H1 (cell line): ENCODE measurements around the gene SPATA16. TPM values are rescaled to one million over a fixed set of nuclear protein-coding genes. Genes with fewer than 3 reads are reported as not detected.

Source experiments
- CTCF ChIA-PET: fragments of 300-600 bp; sonication (Branson Sonifier 250); formaldehyde crosslinking; loops from one replicate; lab custom pipeline; 2021; ENCODE audit not compliant: partially characterized antibody; lab: Charles Lee
- POLR2A ChIA-PET: fragments of 300-600 bp; sonication (Branson Sonifier 250); formaldehyde crosslinking; loops from one replicate; lab custom pipeline; 2021; ENCODE audit warnings: inconsistent platforms; ENCODE audit not compliant: partially characterized antibody; lab: Charles Lee
- DNase-seq, 2 experiments: peaks; one replicate each; pipeline versions ENCODE4 v3.0.0 to v3.0.0-alpha.2; 2010 to 2022; ENCODE audit warnings: low spot score in 2 of 2, low read depth in 1 of 2, mixed read lengths in 1 of 2
- FAIRE-seq: peaks from 2 replicates; lab custom pipeline; 2011; peaks lifted over from hg19 to GRCh38; lab: Jason Lieb, UNC
- H2AFZ ChIP-seq: 2 replicates; pipeline ENCODE4 v1.8.1; 2012; ENCODE audit warnings: low read length, inconsistent platforms
- H2AK5ac ChIP-seq: 2 replicates; pipeline ENCODE4 v1.6.1; 2013; ENCODE audit warnings: low read depth, low read length
- H2BK120ac ChIP-seq: replicated peaks from 2 replicates; pipeline ENCODE3; 2013; ENCODE audit warnings: low read depth, low read length, inconsistent platforms
- H2BK12ac ChIP-seq: 2 replicates; pipeline ENCODE4 v1.6.1; 2013; ENCODE audit warnings: low read depth, low read length
- H2BK15ac ChIP-seq: 2 replicates; pipeline ENCODE4 v1.6.1; 2013; ENCODE audit warnings: low read length
- H2BK20ac ChIP-seq: 2 replicates; pipeline ENCODE4 v1.6.1; 2013; ENCODE audit warnings: low read length
- H2BK5ac ChIP-seq: 2 replicates; pipeline ENCODE4 v1.6.1; 2013; ENCODE audit warnings: low read depth, low read length
- H3K14ac ChIP-seq: 2 replicates; pipeline ENCODE4 v1.6.1; 2013; ENCODE audit warnings: inconsistent platforms; ENCODE audit not compliant: insufficient read length
- H3K18ac ChIP-seq: 2 replicates; pipeline ENCODE4 v1.6.1; 2013; ENCODE audit warnings: low read length; ENCODE audit errors: extremely low read depth
- H3K23ac ChIP-seq: 2 replicates; pipeline ENCODE4 v1.6.1; 2013; ENCODE audit warnings: inconsistent platforms; ENCODE audit not compliant: insufficient read length
- H3K23me2 ChIP-seq: 2 replicates; pipeline ENCODE4 v1.6.1; 2013; ENCODE audit warnings: low read depth, low read length
- H3K27ac ChIP-seq: 2 replicates; pipeline ENCODE4 v1.6.1; 2011; ENCODE audit warnings: low read depth, low read length, inconsistent platforms
- H3K27me3 ChIP-seq, 4 experiments: replicated peaks in 1 of 4; 1 replicate in 1 of 4; 2 replicates in 3 of 4; pipeline versions ENCODE4 v1.6.1 to v1.8.1; 2011 to 2013; ENCODE audit warnings: low read length in 3 of 4, mild to moderate bottlenecking in 3 of 4, inconsistent platforms in 2 of 4, mixed read lengths in 2 of 4, moderate library complexity in 1 of 4; ENCODE audit not compliant: control insufficient read depth in 3 of 4, insufficient read depth in 3 of 4; ENCODE audit errors: extremely low read depth in 1 of 4
- H3K36me3 ChIP-seq, 4 experiments: 2 replicates each; pipeline versions ENCODE4 v1.6.1 to v1.8.1; 2011 to 2013; ENCODE audit warnings: mild to moderate bottlenecking in 4 of 4, low read length in 3 of 4, moderate library complexity in 2 of 4, control low read depth in 1 of 4, inconsistent platforms in 1 of 4; ENCODE audit not compliant: insufficient read depth in 4 of 4, control insufficient read depth in 2 of 4
- H3K4ac ChIP-seq: replicated peaks from 2 replicates; pipeline ENCODE3; 2013; ENCODE audit warnings: low read length, low read depth, mixed read lengths, inconsistent platforms; ENCODE audit not compliant: insufficient read length
- H3K4me1 ChIP-seq, 4 experiments: replicated peaks in 1 of 4; 1 replicate in 1 of 4; 2 replicates in 3 of 4; pipeline versions ENCODE4 v1.6.1 to v1.8.1; 2011 to 2013; ENCODE audit warnings: low read length in 3 of 4, inconsistent platforms in 2 of 4, mixed read lengths in 1 of 4; ENCODE audit not compliant: insufficient read depth in 4 of 4, control insufficient read depth in 3 of 4
- H3K4me2 ChIP-seq, 2 experiments: 2 replicates each; pipeline versions ENCODE4 v1.6.1 to v1.8.1; 2011 to 2013; ENCODE audit warnings: low read depth in 2 of 2, low read length in 2 of 2, control low read depth in 1 of 2, inconsistent platforms in 1 of 2, mild to moderate bottlenecking in 1 of 2; ENCODE audit not compliant: insufficient read depth in 1 of 2
- H3K4me3 ChIP-seq, 4 experiments: fragments of 200-600, 300-600 bp in 1 of 4; sonication (generic), shearing (Covaris generic), sonication (Bioruptor Twin) in 1 of 4; 2 replicates each; pipeline versions ENCODE4 v1.5.1 to v1.8.1; 2011 to 2016; ENCODE audit warnings: low read length in 4 of 4, low read depth in 3 of 4, control low read depth in 2 of 4, inconsistent platforms in 2 of 4, mild to moderate bottlenecking in 2 of 4, mixed read lengths in 1 of 4, moderate library complexity in 1 of 4; ENCODE audit not compliant: insufficient read depth in 2 of 4; ENCODE audit errors: extremely low read depth in 1 of 4
- H3K56ac ChIP-seq: replicated peaks from 2 replicates; pipeline ENCODE3; 2013; ENCODE audit warnings: low read depth, mild to moderate bottlenecking, mixed read lengths, low read length, inconsistent platforms; ENCODE audit not compliant: insufficient read length
- H3K79me1 ChIP-seq: 2 replicates; pipeline ENCODE4 v1.6.1; 2013; ENCODE audit warnings: low read depth, low read length, control low read depth
- H3K79me2 ChIP-seq, 2 experiments: 2 replicates each; pipeline versions ENCODE4 v1.6.1 to v1.8.1; 2012 to 2013; ENCODE audit warnings: low read length in 2 of 2, mild to moderate bottlenecking in 2 of 2, inconsistent platforms in 1 of 2; ENCODE audit not compliant: insufficient read depth in 2 of 2, control insufficient read depth in 1 of 2
- H3K9ac ChIP-seq, 4 experiments: replicated peaks in 1 of 4; 1 replicate in 1 of 4; 2 replicates in 3 of 4; pipeline versions ENCODE4 v1.6.1 to v1.8.1; 2011 to 2013; ENCODE audit warnings: low read depth in 3 of 4, low read length in 3 of 4, control low read depth in 2 of 4, mild to moderate bottlenecking in 2 of 4, moderate library complexity in 2 of 4, inconsistent platforms in 1 of 4; ENCODE audit errors: extremely low read depth in 1 of 4
- H3K9me3 ChIP-seq, 2 experiments: 2 replicates each; pipeline versions ENCODE4 v1.6.1 to v1.8.1; 2012 to 2013; ENCODE audit warnings: mild to moderate bottlenecking in 2 of 2, moderate library complexity in 2 of 2, control low read depth in 1 of 2, inconsistent platforms in 1 of 2, low read depth in 1 of 2, low read length in 1 of 2, mixed read lengths in 1 of 2; ENCODE audit not compliant: insufficient read depth in 2 of 2
- H4K20me1 ChIP-seq, 2 experiments: replicated peaks in 1 of 2; 2 replicates each; pipeline versions ENCODE3 to v1.8.1; 2011 to 2013; ENCODE audit warnings: inconsistent platforms in 2 of 2, low read length in 2 of 2, mild to moderate bottlenecking in 1 of 2; ENCODE audit not compliant: insufficient read depth in 2 of 2, control insufficient read depth in 1 of 2
- H4K5ac ChIP-seq: 2 replicates; pipeline ENCODE4 v1.6.1; 2013; ENCODE audit warnings: low read length, low read depth, mixed read lengths, inconsistent platforms; ENCODE audit not compliant: insufficient read length
- H4K8ac ChIP-seq: 2 replicates; pipeline ENCODE4 v1.8.0; 2013; ENCODE audit warnings: mild to moderate bottlenecking, moderate library complexity, low read length, inconsistent platforms; ENCODE audit not compliant: insufficient read depth; ENCODE audit errors: extremely low read depth
- H4K91ac ChIP-seq: replicated peaks from 2 replicates; pipeline ENCODE3; 2013; ENCODE audit warnings: low read length, mixed read lengths, inconsistent platforms; ENCODE audit not compliant: insufficient read length
- BACH1 ChIP-seq: IDR thresholded peaks from 2 replicates; pipeline ENCODE4 v1.6.1; 2012; ENCODE audit warnings: low read length, improper control_type of control experiment
- CBX8 ChIP-seq: fragments of 300-800, 300-1000 bp; sonication (generic); IDR thresholded peaks from 2 replicates; pipeline ENCODE4 v1.7.1; 2016; ENCODE audit warnings: low read depth, low read length, borderline replicate concordance
- EP300 ChIP-seq, 2 experiments: IDR thresholded peaks; 1 replicate in 1 of 2; 2 replicates in 1 of 2; pipeline ENCODE4 v1.6.1; 2011 to 2012; ENCODE audit warnings: low read depth in 2 of 2, low read length in 2 of 2, mild to moderate bottlenecking in 2 of 2, borderline replicate concordance in 1 of 2, inconsistent platforms in 1 of 2, moderate library complexity in 1 of 2
- JUN ChIP-seq: IDR thresholded peaks from 2 replicates; pipeline ENCODE4 v1.6.1; 2011; ENCODE audit warnings: low read depth, mild to moderate bottlenecking, improper control_type of control experiment, low read length
- JUND ChIP-seq: IDR thresholded peaks from 2 replicates; pipeline ENCODE4 v1.6.1; 2011; ENCODE audit warnings: mild to moderate bottlenecking, improper control_type of control experiment, low read length
- RXRA ChIP-seq: IDR thresholded peaks from 2 replicates; pipeline ENCODE4 v1.6.1; 2011; ENCODE audit warnings: low read depth, mild to moderate bottlenecking, low read length, moderate library complexity; ENCODE audit not compliant: insufficient read depth
- SAP30 ChIP-seq: fragments of 300-600 bp; sonication (generic); IDR thresholded peaks from 2 replicates; pipeline ENCODE4 v1.7.1; 2012; ENCODE audit warnings: low read length, moderate library complexity, mild to moderate bottlenecking, inconsistent platforms; ENCODE audit not compliant: insufficient read depth, insufficient replicate concordance
- SIN3A ChIP-seq, 2 experiments: IDR thresholded peaks in 1 of 2; conservative IDR thresholded peaks in 1 of 2; 2 replicates each; pipeline ENCODE4 v1.6.1; 2011 to 2012; ENCODE audit warnings: low read length in 2 of 2, improper control_type of control experiment in 1 of 2, low read depth in 1 of 2, mild to moderate bottlenecking in 1 of 2
- SIRT6 ChIP-seq: IDR thresholded peaks from one replicate; pipeline ENCODE4 v1.7.1; 2012; ENCODE audit warnings: low read length, inconsistent platforms
- SRF ChIP-seq: IDR thresholded peaks from 2 replicates; pipeline ENCODE4 v1.6.1; 2011; ENCODE audit warnings: mild to moderate bottlenecking, low read depth, low read length, moderate library complexity
- ZNF274 ChIP-seq: IDR thresholded peaks from 2 replicates; pipeline ENCODE4 v1.7.0; 2012; ENCODE audit warnings: low read length, borderline replicate concordance; ENCODE audit errors: extremely low read depth
- WGBS, 2 experiments: shearing (Covaris generic) in 1 of 2; methylation state at CpG; one replicate each; pipeline versions ENCODE4 v1.1.6 to v1.1.7; 2013 to 2015; ENCODE audit warnings: low lambda C conversion rate in 2 of 2, mixed read lengths in 2 of 2, inconsistent platforms in 1 of 2, low coverage in 1 of 2, missing lambda C conversion rate in 1 of 2; ENCODE audit not compliant: insufficient replicate concordance in 2 of 2, insufficient coverage in 1 of 2, insufficient read length in 1 of 2; ENCODE audit errors: extremely low coverage in 1 of 2, missing lambda C conversion rate in 1 of 2; 5-methylcytosine and 5-hydroxymethylcytosine counted together
- polyA plus RNA-seq, 7 experiments: library from polyadenylated mRNA; depleted of rRNA in 3 of 7; stranded (reverse) in 5 of 7; unstranded in 2 of 7; fragments of >200 nt in 5 of 7; fragments of 200-250 nt in 2 of 7; gene quantifications; 1 replicate in 5 of 7; 2 replicates in 1 of 7; 4 replicates in 1 of 7; pipeline versions ENCODE4 v1.2.1 to v1.2.3, GENCODE V29; 2011 to 2013; ENCODE audit warnings: missing spikeins in 2 of 7, mixed read lengths in 2 of 7
- total RNA-seq: library from RNA; stranded (reverse); fragmentation: NEBNext Ultra II Directional; extraction: Animal tissue kit (Norgen Biotek cat#: 25700); gene quantifications from 2 replicates; pipeline ENCODE4 v1.2.1, GENCODE V29; 2021
- TF ChIP-seq, protein P1 (sequence below): IDR thresholded peaks from 2 replicates; pipeline ENCODE4 v1.6.1; 2012; ENCODE audit warnings: low read length, inconsistent platforms

Gene SPATA16
- total and polyA plus RNA-seq, 2 of the 8 experiments (the other 6 are each of a cell fraction or from before 2014, with no cell fraction given) = 0.05 to 2.7 TPM

DNA sequence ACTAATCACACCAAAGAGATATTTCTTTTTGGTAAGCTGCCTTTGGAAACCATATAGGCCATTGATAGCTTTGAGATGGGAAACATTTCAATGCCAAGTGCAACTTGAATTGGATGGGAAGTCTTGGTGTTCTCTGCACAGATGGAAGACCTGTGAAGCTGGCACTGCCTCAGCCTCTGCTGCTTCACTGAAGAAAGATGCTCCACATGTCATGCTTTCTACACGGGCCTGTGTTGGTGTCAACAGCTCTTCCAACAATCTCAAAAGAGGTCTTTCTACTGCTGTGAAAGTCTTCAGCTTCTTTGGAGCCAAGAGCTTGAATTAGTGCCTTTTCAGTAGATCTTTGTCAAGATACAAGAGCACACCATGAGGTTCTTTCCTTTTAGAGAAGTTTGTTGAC, 169.0 kb downstream of the SPATA16 start:
- Histone ChIP-seq H3K79me2 (no peaks in the 10 kb centered on the region), H3K56ac (no peak overlapping the region), H3K14ac (no peak overlapping the region), H3K4me3 (no peak overlapping the region), H3K4ac (no peak overlapping the region), H4K20me1 (no peaks in the 10 kb centered on the region), H3K9ac (no peak overlapping the region), H3K79me1 (no peaks in the 10 kb centered on the region), H3K27ac (no peak overlapping the region), H3K36me3 (no peaks in the 10 kb centered on the region), H3K23me2 (no peaks in the 10 kb centered on the region), H2BK120ac (no peak overlapping the region), H2BK20ac (no peak overlapping the region), H3K27me3 (no peaks in the 10 kb centered on the region; a peak in 1 of 7 replicates), H4K91ac (no peak overlapping the region), H3K18ac (no peak overlapping the region), H3K23ac (no peak overlapping the region), H2BK15ac (no peak overlapping the region), H4K5ac (no peak overlapping the region), H3K9me3 (no peaks in the 10 kb centered on the region), H2BK12ac (no peak overlapping the region), H3K4me2 (no peak overlapping the region), H2BK5ac (no peak overlapping the region), H2AK5ac (no peak overlapping the region), H3K4me1 (no peaks in the 10 kb centered on the region), H2AFZ (no peak overlapping the region), H4K8ac (no peak overlapping the region)
- 79% methylated on average over 1 of the region's 1 CpG; no CpG with 5 or more reads in 1 of the 2 experiments for WGBS, 2 experiments
- ChIA-PET POLR2A (interaction anchor here (0.6 kb wide), 1 partner anchor 73 kb away, joined by 3 read pairs; no protein-coding TSS in a partner anchor), CTCF (interaction anchor here (0.7 to 1.0 kb wide), 2 partner anchors 13 to 15 kb away, joined by 4 read pairs; no protein-coding TSS in a partner anchor)
- DNase-seq (no peak), FAIRE-seq (no peak)
- TF ChIP-seq JUN (no peak), SAP30 (no peak), SIRT6 (no peak), ZNF274 (no peak), CBX8 (no peak), BACH1 (no peak), SIN3A (conservative IDR thresholded peaks at IDR 0.05 in 1 of 2, IDR thresholded peaks at IDR 0.05 in 1 of 2; ENCODE audit: low read depth in 1 of 2, low read length in 2 of 2) (no peak), JUND (no peak), SRF (no peak), EP300 (IDR thresholded peaks at IDR 0.05; ENCODE audit: borderline replicate concordance in 1 of 2, low read depth in 2 of 2, low read length in 2 of 2) (no peak), RXRA (no peak)
- TF ChIP-seq, protein P1, sequence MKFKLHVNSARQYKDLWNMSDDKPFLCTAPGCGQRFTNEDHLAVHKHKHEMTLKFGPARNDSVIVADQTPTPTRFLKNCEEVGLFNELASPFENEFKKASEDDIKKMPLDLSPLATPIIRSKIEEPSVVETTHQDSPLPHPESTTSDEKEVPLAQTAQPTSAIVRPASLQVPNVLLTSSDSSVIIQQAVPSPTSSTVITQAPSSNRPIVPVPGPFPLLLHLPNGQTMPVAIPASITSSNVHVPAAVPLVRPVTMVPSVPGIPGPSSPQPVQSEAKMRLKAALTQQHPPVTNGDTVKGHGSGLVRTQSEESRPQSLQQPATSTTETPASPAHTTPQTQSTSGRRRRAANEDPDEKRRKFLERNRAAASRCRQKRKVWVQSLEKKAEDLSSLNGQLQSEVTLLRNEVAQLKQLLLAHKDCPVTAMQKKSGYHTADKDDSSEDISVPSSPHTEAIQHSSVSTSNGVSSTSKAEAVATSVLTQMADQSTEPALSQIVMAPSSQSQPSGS = no peak
